ENCODE results near the gene LRRIQ4.

Gene LRRIQ4

DNA sequence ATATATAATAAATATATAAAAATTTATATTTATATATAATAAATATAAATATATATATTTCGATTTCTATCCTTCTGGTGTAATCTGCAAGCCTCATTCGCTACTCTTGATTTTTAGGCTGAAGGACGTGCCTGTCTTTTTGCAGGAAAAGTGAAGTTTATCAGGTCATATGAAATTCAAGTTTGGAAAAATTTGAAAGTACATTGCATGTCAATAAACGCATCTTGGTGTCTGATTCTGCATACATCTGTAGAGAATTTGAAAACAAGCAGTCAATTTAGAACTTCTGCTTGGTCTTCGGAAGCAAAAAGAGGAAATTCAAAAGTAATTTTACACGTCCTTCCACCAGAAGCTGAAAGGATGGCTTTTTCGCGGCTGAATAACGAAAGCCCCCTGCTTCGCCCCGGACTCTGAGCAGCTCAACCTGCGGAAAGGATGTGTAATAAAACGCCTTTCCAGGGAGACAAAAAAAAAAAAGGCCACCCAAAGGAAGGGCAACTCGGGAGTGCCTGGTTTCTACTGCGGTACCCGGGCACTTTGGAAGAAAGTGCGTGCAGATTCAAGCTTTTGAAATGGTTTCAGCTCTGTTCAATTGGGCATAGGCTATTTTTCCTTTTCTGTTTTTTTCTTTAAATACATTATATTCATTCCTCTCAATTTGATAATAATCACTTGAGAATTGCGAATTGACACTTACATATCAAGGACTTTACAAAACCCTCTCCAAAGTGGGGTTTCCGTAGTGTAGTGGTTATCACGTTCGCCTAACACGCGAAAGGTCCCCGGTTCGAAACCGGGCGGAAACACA, 41.0 kb upstream of the LRRIQ4 start (continued):
- TF ChIP-seq, protein P1, sequence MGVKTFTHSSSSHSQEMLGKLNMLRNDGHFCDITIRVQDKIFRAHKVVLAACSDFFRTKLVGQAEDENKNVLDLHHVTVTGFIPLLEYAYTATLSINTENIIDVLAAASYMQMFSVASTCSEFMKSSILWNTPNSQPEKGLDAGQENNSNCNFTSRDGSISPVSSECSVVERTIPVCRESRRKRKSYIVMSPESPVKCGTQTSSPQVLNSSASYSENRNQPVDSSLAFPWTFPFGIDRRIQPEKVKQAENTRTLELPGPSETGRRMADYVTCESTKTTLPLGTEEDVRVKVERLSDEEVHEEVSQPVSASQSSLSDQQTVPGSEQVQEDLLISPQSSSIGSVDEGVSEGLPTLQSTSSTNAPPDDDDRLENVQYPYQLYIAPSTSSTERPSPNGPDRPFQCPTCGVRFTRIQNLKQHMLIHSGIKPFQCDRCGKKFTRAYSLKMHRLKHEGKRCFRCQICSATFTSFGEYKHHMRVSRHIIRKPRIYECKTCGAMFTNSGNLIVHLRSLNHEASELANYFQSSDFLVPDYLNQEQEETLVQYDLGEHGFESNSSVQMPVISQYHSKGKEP (tag by site-specific recombination; IDR thresholded peaks at IDR 0.05): no peak
- TF ChIP-seq HOXD13 (CRISPR knock-in tag; IDR thresholded peaks at IDR 0.05; ENCODE audit: borderline replicate concordance): no peak
- TF ChIP-seq HOXC10 (CRISPR knock-in tag; IDR thresholded peaks at IDR 0.05): no peak
- TF ChIP-seq BCL11B (tag by site-specific recombination; IDR thresholded peaks at IDR 0.05; ENCODE audit: low read depth): no peak
- no peak for TF ChIP-seq ZNF350 (tag by site-specific recombination; IDR thresholded peaks at IDR 0.05)

DNA sequence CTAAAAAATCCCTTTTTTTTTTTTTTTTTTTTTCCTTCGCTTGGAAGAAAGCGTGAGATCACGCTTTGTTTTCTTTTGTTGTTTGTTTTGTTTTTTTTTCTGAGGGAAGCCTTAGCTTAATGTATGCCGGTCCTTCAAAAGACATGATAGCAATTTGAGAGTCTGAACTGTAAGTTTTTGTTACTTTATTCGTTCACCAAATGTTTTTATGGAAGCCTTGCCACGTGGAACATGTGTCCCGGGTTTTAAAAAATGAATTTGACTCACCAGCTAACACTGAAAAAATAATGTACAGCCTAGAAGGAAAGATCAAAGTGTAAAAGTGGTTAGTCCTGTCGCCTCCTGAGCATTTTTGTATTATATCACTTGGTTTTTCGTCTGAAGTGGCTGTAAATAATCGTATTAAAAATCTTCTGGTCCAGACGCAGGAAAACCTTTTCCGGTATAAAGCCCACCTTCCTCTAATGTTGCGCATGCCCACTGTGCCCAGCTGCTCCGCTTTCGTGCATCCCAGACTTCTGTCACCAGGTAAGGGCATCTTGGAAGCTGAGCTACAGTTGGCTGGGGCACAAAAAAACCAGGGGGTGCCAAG, 40.3 kb upstream of the LRRIQ4 start:
- Histone ChIP-seq H3K27ac (ENCODE audit: extremely low read depth, low read depth, low read length) (peak overlapping the region; percentile 64), H3K4me1 (ENCODE audit: control insufficient read depth, insufficient read depth, low read length) (no peaks in the 10 kb centered on the region), H3K9me3 (ENCODE audit: control insufficient read depth, insufficient read depth, low read depth, low read length) (no peaks in the 10 kb centered on the region), H3K36me3 (ENCODE audit: control insufficient read depth in 2 of 2, insufficient read depth in 1 of 2, low read length in 2 of 2) (peaks cover 0 to 30% of the 10 kb centered on the region in 2 experiments), H3K4me3 (ENCODE audit: low read depth, low read length) (peak overlapping the region; percentile 93)
- POLR2A ChIA-PET: interaction anchor here (0.8 to 2.6 kb wide), 3 partner anchors 40 to 625 kb away, joined by 3 to 6 read pairs (median 4); partner anchors contain the start of genes LRRC34, LRRIQ4 and SEC62
- CTCF ChIA-PET: interaction anchor here (0.7 to 0.8 kb wide), 2 partner anchors 10 to 64 kb away, joined by 3 read pairs; no protein-coding TSS in a partner anchor
- TF ChIP-seq PRDM1 (tag by site-specific recombination; IDR thresholded peaks at IDR 0.05) (peak; percentile 48; the same call in 1 of the 2 replicates), ZFP41 (tag by site-specific recombination; IDR thresholded peaks at IDR 0.05; ENCODE audit: borderline replicate concordance) (no peak), GLI4 (tag by site-specific recombination; IDR thresholded peaks at IDR 0.05) (0 out of 2 replicates have a peak, but pooled peaks have one; percentile 6), GLIS1 (tag by site-specific recombination; IDR thresholded peaks at IDR 0.05) (no peak), ZNF112 (tag by site-specific recombination; IDR thresholded peaks at IDR 0.05) (no peak), ZXDB (tag by site-specific recombination; IDR thresholded peaks at IDR 0.05) (peak; percentile 44; the same call in 1 of the 2 replicates), REPIN1 (tag by site-specific recombination; IDR thresholded peaks at IDR 0.05; ENCODE audit: low read depth) (0 out of 2 replicates have a peak, but pooled peaks have one; percentile 32), ZNF558 (tag by site-specific recombination; IDR thresholded peaks at IDR 0.05) (peak; percentile 58; the same call in 1 of the 2 replicates), SP2 (tag by site-specific recombination; IDR thresholded peaks at IDR 0.05) (peak; percentile 13; the same call in 1 of the 2 replicates), ZNF24 (tag by site-specific recombination; IDR thresholded peaks at IDR 0.05) (peak; percentile 57; the same call in 1 of the 2 replicates), SP7 (tag by site-specific recombination; IDR thresholded peaks at IDR 0.05) (peak; percentile 74), ZNF629 (tag by site-specific recombination; IDR thresholded peaks at IDR 0.05) (peak; percentile 77; the same call in 1 of the 2 replicates)
- TF ChIP-seq, protein P2, sequence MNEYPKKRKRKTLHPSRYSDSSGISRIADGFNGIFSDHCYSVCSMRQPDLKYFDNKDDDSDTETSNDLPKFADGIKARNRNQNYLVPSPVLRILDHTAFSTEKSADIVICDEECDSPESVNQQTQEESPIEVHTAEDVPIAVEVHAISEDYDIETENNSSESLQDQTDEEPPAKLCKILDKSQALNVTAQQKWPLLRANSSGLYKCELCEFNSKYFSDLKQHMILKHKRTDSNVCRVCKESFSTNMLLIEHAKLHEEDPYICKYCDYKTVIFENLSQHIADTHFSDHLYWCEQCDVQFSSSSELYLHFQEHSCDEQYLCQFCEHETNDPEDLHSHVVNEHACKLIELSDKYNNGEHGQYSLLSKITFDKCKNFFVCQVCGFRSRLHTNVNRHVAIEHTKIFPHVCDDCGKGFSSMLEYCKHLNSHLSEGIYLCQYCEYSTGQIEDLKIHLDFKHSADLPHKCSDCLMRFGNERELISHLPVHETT (tag by site-specific recombination; IDR thresholded peaks at IDR 0.05): 0 out of 2 replicates have a peak, but pooled peaks have one; percentile 71
- TF ChIP-seq, protein P3, sequence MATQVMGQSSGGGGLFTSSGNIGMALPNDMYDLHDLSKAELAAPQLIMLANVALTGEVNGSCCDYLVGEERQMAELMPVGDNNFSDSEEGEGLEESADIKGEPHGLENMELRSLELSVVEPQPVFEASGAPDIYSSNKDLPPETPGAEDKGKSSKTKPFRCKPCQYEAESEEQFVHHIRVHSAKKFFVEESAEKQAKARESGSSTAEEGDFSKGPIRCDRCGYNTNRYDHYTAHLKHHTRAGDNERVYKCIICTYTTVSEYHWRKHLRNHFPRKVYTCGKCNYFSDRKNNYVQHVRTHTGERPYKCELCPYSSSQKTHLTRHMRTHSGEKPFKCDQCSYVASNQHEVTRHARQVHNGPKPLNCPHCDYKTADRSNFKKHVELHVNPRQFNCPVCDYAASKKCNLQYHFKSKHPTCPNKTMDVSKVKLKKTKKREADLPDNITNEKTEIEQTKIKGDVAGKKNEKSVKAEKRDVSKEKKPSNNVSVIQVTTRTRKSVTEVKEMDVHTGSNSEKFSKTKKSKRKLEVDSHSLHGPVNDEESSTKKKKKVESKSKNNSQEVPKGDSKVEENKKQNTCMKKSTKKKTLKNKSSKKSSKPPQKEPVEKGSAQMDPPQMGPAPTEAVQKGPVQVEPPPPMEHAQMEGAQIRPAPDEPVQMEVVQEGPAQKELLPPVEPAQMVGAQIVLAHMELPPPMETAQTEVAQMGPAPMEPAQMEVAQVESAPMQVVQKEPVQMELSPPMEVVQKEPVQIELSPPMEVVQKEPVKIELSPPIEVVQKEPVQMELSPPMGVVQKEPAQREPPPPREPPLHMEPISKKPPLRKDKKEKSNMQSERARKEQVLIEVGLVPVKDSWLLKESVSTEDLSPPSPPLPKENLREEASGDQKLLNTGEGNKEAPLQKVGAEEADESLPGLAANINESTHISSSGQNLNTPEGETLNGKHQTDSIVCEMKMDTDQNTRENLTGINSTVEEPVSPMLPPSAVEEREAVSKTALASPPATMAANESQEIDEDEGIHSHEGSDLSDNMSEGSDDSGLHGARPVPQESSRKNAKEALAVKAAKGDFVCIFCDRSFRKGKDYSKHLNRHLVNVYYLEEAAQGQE (tag by site-specific recombination; IDR thresholded peaks at IDR 0.05): peak; percentile 58
- TF ChIP-seq, protein P4, sequence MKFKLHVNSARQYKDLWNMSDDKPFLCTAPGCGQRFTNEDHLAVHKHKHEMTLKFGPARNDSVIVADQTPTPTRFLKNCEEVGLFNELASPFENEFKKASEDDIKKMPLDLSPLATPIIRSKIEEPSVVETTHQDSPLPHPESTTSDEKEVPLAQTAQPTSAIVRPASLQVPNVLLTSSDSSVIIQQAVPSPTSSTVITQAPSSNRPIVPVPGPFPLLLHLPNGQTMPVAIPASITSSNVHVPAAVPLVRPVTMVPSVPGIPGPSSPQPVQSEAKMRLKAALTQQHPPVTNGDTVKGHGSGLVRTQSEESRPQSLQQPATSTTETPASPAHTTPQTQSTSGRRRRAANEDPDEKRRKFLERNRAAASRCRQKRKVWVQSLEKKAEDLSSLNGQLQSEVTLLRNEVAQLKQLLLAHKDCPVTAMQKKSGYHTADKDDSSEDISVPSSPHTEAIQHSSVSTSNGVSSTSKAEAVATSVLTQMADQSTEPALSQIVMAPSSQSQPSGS (tag by site-specific recombination; IDR thresholded peaks at IDR 0.05; ENCODE audit: low read depth): peak; percentile 43; the same call in 1 of the 2 replicates
- TF ChIP-seq, protein P5, sequence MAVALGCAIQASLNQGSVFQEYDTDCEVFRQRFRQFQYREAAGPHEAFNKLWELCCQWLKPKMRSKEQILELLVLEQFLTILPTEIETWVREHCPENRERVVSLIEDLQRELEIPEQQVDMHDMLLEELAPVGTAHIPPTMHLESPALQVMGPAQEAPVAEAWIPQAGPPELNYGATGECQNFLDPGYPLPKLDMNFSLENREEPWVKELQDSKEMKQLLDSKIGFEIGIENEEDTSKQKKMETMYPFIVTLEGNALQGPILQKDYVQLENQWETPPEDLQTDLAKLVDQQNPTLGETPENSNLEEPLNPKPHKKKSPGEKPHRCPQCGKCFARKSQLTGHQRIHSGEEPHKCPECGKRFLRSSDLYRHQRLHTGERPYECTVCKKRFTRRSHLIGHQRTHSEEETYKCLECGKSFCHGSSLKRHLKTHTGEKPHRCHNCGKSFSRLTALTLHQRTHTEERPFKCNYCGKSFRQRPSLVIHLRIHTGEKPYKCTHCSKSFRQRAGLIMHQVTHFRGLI (tag by site-specific recombination; IDR thresholded peaks at IDR 0.05): peak; percentile 13; the same call in 1 of the 2 replicates
- TF ChIP-seq, protein P6, sequence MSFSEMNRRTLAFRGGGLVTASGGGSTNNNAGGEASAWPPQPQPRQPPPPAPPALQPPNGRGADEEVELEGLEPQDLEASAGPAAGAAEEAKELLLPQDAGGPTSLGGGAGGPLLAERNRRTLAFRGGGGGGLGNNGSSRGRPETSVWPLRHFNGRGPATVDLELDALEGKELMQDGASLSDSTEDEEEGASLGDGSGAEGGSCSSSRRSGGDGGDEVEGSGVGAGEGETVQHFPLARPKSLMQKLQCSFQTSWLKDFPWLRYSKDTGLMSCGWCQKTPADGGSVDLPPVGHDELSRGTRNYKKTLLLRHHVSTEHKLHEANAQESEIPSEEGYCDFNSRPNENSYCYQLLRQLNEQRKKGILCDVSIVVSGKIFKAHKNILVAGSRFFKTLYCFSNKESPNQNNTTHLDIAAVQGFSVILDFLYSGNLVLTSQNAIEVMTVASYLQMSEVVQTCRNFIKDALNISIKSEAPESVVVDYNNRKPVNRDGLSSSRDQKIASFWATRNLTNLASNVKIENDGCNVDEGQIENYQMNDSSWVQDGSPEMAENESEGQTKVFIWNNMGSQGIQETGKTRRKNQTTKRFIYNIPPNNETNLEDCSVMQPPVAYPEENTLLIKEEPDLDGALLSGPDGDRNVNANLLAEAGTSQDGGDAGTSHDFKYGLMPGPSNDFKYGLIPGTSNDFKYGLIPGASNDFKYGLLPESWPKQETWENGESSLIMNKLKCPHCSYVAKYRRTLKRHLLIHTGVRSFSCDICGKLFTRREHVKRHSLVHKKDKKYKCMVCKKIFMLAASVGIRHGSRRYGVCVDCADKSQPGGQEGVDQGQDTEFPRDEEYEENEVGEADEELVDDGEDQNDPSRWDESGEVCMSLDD (tag by site-specific recombination; IDR thresholded peaks at IDR 0.05): no peak

All from HEK293 (cell line).